HG03045 (cell line): Measurements from ENCODE around the gene TOP2A.

ENCODE experiments used
- ATAC-seq: cut with Tn5 transposase; IDR thresholded peaks from one replicate; pipeline ENCODE4 v1.9.1; 2021; ENCODE audit warnings: mild to moderate bottlenecking, moderate library complexity; ENCODE audit not compliant: unreplicated experiment

TOP2A gene

GRCh38 chr17:40361063-40361924 is 56.4 kb downstream of the TOP2A start:
- ATAC-seq = no peak

DNA sequence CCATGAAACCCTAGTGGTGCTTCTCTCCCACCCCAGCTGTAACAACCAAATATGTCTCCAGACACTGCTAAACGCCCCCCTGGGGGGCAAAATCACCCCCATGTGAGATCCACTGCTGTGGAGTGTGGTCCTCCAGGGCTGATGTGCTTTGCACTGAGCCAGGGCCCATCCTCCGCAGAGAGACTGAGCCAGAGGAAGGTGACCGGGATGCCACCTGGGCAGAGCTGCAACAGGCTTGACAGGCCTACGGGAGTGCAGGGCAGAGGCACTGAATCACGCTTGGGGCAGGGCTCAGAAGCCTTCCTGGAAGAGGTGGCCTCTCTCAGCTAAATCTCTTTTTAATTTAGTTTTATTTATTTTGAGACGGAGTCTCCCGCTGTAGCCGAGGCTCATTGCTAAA is 57.6 kb downstream of the TOP2A start:
- no peak for ATAC-seq

- ATAC-seq = no peak
Observed at GRCh38 chr17:40358323-40359038, 59.2 kb downstream of the TOP2A start.

GRCh38 chr17:40356990-40357881 is 60.5 kb downstream of the TOP2A start:
- no peak for ATAC-seq

DNA sequence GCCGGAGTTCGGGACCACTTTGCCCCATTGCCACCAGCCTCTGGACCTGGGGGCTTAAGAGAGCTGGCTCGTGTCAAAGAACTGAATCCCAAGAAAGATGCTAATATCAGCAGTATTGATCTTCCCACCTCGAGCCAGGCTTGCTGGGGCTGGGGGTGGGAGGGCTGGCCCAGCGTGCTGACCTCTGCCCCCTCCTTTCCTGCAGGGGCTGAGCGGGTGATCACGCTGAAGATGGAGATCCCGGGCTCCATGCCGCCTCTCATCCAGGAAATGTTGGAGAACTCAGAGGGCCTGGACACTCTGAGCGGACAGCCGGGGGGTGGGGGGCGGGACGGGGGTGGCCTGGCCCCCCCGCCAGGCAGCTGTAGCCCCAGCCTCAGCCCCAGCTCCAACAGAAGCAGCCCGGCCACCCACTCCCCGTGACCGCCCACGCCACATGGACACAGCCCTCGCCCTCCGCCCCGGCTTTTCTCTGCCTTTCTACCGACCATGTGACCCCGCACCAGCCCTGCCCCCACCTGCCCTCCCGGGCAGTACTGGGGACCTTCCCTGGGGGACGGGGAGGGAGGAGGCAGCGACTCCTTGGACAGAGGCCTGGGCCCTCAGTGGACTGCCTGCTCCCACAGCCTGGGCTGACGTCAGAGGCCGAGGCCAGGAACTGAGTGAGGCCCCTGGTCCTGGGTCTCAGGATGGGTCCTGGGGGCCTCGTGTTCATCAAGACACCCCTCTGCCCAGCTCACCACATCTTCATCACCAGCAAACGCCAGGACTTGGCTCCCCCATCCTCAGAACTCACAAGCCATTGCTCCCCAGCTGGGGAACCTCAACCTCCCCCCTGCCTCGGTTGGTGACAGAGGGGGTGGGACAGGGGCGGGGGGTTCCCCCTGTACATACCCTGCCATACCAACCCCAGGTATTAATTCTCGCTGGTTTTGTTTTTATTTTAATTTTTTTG is 61.6 kb downstream of the TOP2A start:
- ATAC-seq = no peak

- no peak for ATAC-seq
Observed at GRCh38 chr17:40355123-40355803, 62.4 kb downstream of the TOP2A start.

- ATAC-seq = no peak
Observed at GRCh38 chr17:40354221-40355122, 63.2 kb downstream of the TOP2A start.

GRCh38 chr17:40352779-40353394 is 64.8 kb downstream of the TOP2A start:
- no peak for ATAC-seq

DNA sequence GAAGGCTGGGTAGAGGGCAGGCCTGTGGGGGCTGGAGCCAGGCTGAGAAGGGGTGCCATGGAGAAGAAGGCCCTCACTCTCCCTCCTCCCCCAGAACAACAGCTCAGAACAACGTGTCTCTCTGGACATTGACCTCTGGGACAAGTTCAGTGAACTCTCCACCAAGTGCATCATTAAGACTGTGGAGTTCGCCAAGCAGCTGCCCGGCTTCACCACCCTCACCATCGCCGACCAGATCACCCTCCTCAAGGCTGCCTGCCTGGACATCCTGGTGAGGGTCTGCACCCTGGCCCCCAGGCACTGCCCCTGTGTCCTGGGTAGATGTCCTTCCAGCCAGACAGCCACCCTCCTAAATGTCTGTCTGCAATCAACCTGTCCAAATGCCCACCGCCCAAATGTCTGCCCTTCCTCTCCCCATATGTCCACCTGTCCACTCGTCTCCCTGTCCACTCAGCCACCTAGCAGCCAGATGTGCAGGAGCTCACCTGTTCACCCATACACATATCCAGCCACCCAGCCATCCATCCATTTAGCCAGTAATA is 65.4 kb downstream of the TOP2A start:
- no peak for ATAC-seq

GRCh38 chr17:40351359-40352236 is 66.1 kb downstream of the TOP2A start:
- ATAC-seq = no peak

GRCh38 chr17:40350689-40351358 is 66.9 kb downstream of the TOP2A start:
- no peak for ATAC-seq

DNA sequence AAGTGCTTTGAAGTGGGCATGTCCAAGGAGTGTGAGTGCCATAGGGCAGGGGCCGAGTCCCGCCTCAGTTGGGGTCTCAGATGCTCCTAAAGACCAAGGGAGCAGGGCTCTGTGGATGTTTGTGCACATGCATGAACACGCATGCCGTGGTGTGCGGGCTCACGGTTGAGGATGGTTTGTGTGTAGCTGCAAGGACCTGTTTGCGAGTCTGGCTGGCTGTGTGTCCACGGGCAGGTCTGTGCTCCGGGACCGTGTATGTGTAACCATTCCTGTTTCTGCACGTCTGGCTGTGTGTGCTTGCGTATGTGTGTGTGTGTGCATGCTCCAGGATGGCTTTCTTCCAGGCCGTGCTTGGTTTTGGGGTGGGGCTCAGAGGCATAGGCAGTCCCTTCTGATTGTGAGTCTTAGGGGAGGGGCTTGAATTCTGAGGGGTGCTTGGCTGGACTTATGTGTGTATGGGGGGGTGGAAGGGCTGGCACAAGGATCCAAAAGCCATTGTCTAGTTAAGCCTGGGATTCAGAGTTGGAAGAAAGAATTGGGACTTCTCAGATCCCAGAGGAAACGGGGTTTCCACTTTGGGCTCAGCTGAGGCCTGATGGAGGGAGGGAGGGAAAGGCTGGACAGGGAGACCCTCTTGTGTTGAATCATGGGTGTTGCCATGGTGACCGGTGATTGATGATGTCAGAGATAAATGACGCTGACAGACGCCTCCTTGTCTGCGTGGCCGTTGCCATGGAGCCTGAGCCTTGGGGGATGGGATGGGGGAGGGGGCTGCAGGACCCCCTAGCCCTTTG is 67.6 kb downstream of the TOP2A start:
- no peak for ATAC-seq

DNA sequence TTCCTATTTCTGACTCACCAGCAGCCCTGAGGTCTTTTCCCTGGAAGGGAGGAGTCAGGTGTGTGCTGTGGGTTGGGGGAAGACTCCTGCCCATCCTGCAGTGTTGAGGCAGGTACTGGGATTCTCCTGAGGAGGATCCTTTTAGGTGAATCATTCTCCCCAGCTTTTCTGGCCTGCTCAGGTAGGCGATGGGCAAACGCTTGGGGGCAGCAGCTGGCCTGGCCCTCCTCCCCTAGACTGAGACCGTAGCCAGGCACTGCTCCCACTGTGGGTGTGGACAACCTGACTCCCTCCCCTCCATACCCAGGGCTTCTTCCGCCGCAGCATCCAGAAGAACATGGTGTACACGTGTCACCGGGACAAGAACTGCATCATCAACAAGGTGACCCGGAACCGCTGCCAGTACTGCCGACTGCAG is 68.2 kb downstream of the TOP2A start:
- no peak for ATAC-seq

- no peak for ATAC-seq
Observed at GRCh38 chr17:40348562-40349476, 68.9 kb downstream of the TOP2A start.
